ENCODE measurements around the gene SCN2A. TPM values are rescaled to one million over a fixed set of nuclear protein-coding genes. Genes with fewer than 3 reads are reported as not detected.

SCN2A gene
- total RNA-seq, 2 donors from 2014 or later, result 0.12 TPM; not detected in 1

Other genes with a start within 250 kb of the SCN2A start
- gene SCN3A, start 35.4 kb upstream of the SCN2A start, total RNA-seq, result under 1 TPM in 1 of 2 donors, not detected in 1; 0.24 TPM
- gene CSRNP3, start 230.3 kb downstream of the SCN2A start, total RNA-seq, result not detected

Data from activated T-cell treated with anti-CD3 and anti-CD28 coated beads, Interleukin-2, amount 50 U/mL, for 72 hours (primary cell).